ENCODE results near the gene RUNX1. TPM values are rescaled to one million over a fixed set of nuclear protein-coding genes. Genes with fewer than 3 reads are reported as not detected.

RUNX1 gene
- total RNA-seq, 6 experiments from 2014 or later, result 2.9 to 18.3 (median 4.3) TPM

DNA sequence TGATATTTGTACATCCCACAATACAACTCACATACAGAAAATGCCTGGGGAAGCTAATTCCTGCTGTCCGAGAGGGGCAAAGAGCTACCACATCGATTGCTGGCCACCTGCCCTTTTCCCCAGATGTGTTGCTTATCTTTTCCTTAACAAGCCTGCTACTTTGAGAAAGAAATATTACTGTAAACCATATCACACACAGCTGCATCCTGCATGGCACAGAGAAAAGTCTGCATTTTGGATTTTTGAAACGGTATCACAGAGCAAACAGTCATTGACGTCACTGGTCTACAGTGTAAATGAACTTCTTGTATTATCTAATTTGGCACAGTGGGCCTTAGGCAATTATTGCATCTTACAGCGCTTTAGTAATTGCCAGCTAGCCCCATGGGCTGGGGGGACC is 215.6 kb downstream of the RUNX1 start:
- TF ChIP-seq POLR2A (IDR thresholded peaks at IDR 0.05), result peak; percentile 39
- TF ChIP-seq, protein P1, sequence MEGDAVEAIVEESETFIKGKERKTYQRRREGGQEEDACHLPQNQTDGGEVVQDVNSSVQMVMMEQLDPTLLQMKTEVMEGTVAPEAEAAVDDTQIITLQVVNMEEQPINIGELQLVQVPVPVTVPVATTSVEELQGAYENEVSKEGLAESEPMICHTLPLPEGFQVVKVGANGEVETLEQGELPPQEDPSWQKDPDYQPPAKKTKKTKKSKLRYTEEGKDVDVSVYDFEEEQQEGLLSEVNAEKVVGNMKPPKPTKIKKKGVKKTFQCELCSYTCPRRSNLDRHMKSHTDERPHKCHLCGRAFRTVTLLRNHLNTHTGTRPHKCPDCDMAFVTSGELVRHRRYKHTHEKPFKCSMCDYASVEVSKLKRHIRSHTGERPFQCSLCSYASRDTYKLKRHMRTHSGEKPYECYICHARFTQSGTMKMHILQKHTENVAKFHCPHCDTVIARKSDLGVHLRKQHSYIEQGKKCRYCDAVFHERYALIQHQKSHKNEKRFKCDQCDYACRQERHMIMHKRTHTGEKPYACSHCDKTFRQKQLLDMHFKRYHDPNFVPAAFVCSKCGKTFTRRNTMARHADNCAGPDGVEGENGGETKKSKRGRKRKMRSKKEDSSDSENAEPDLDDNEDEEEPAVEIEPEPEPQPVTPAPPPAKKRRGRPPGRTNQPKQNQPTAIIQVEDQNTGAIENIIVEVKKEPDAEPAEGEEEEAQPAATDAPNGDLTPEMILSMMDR (IDR thresholded peaks at IDR 0.05), result no peak
- DNase-seq (peak in 1 of 3 donors; percentile 52), ATAC-seq (peak; percentile 20 to 39 (median 37))
- peak overlapping the region in 1 of 3 donors; percentile 59 for H3K27ac ChIP-seq
- WGBS (ENCODE audit: insufficient coverage, low coverage, low lambda C conversion rate, missing lambda C conversion rate), result 33% methylated on average over 5 of the region's 5 CpGs
- H3K4me1 ChIP-seq, result peaks cover 0 to 32% (median 5%) of the 10 kb centered on the region in 4 donors
- H3K27me3 ChIP-seq, result no peaks in the 10 kb centered on the region
- no peaks in the 10 kb centered on the region for H3K36me3 ChIP-seq
- intact Hi-C loops (cut with DNase I), result no loop called here
- no peak overlapping the region for H3K4me3 ChIP-seq
- H3K9me3 ChIP-seq, result no peaks in the 10 kb centered on the region

DNA sequence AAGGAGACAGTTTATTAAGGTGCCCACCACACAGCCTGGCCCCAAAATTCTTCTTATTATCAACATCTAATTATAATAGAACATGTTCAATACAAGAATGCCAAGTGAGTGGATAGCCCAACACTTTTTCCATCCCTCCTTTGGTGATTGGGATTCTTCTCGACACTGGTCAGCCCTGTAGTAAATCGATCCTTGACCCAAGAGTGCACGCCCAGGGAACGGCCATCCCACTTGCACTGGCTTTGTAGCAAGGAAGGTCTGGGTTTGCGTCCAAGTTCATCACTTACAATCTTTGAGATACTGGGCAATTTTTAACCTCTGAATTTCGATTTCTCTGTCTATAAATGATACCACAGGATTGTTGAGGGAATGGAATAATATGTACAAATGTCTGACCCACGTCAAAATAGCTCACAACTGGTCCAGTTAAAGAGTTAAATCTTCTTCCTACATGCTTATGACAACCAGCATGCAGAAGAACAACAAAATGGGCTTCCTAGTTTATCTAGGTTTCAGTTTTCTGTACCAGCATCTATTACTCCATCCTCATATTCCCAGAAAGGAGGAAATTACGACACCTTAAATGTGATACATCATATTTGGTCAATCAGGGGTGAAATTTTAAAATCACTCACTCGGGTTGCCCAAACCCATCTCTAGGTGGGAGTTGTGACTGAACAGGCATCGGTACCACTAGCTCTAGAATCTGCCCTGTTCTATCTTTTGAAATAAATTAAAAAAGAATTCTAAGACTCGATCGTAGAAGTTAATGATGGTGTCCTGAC is 218.5 kb downstream of the RUNX1 start:
- 74% methylated on average over 12 of the region's 12 CpGs for WGBS (ENCODE audit: insufficient coverage, low coverage, low lambda C conversion rate, missing lambda C conversion rate)
- H3K9me3 ChIP-seq, result no peaks in the 10 kb centered on the region
- intact Hi-C loops (cut with DNase I), result no loop called here
- H3K27ac ChIP-seq, result no peak overlapping the region
- ATAC-seq, result peak in 1 of 4 donors; percentile 3
- H3K4me1 ChIP-seq, result peaks cover 0 to 21% (median 2%) of the 10 kb centered on the region in 4 donors
- no peak overlapping the region for H3K4me3 ChIP-seq
- peak in 1 of 3 donors; percentile 23 for DNase-seq
- H3K36me3 ChIP-seq, result no peaks in the 10 kb centered on the region
- H3K27me3 ChIP-seq, result no peaks in the 10 kb centered on the region
- peak; percentile 25 for TF ChIP-seq POLR2A (IDR thresholded peaks at IDR 0.05)
- TF ChIP-seq, protein P1 (IDR thresholded peaks at IDR 0.05), result no peak

DNA sequence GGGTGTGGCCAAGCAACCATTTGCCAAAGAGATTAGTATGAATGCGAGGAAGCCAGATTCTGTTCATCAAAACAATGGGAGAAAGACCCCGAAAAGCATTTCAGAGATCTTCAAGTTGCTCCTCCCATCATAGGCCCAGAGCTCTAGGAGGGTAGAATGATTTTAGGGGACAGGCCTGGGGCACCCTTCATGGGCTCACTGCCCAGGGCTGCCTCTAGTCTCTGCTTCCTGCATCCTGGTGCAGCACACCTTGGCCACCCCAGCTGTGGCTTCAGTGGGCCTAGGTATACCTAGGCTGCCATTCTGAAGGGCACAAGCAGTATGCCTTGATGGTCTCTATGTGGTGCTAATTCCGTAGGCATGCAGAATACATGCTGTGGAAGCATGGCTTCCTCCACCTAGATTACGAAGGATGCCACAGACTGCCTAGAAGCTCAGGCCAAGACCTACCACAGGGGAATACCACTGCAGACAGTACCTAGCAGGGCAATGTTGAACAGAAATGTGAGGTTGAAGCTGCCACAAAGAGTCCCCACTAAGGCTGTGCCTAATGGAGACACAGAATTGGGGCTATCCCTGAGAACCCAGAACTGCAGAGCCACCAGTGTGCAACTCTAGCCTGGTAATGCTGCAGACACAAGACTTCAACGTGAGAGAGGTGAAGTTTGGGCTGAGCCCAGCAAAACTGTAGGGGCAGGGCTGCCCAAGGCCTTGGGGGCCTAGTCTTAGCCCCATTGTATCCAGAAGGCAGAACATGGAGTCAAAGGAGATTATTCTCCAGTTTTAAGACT is 221.5 kb downstream of the RUNX1 start:
- TF ChIP-seq, protein P1 (IDR thresholded peaks at IDR 0.05), result no peak
- TF ChIP-seq POLR2A (IDR thresholded peaks at IDR 0.05), result no peak
- H3K9me3 ChIP-seq, result no peaks in the 10 kb centered on the region
- DNase-seq, result peak in 1 of 3 donors; percentile 23
- ATAC-seq, result peak in 1 of 4 donors; percentile 30
- no peak overlapping the region for H3K27ac ChIP-seq
- no peaks in the 10 kb centered on the region for H3K4me1 ChIP-seq
- no peak overlapping the region for H3K4me3 ChIP-seq
- no peaks in the 10 kb centered on the region for H3K36me3 ChIP-seq
- H3K27me3 ChIP-seq, result no peaks in the 10 kb centered on the region
- 94% methylated on average over 3 of the region's 5 CpGs for WGBS (ENCODE audit: insufficient coverage, low coverage, low lambda C conversion rate, missing lambda C conversion rate)
- intact Hi-C loops (cut with DNase I), result no loop called here

DNA sequence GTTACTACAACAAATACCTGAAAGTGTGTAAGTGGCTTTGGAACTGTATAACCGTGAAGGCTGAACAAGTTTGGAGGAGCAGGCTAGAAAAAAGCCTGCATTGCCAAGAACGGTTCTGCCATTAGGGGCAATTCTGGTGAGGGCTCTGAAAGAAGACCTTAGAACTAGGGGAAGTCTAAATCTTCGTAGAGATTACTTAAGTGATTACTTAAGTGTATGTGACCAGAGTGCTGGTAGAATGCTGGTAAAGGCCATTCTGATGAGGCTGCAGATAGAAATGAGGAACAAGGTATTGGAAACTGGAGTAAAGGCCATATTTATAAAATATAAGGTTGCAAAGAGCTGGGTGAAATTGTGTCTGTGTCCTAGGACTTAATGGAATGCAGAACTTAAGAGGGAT is 222.3 kb downstream of the RUNX1 start:
- Histone ChIP-seq H3K27me3 (no peaks in the 10 kb centered on the region), H3K36me3 (no peaks in the 10 kb centered on the region), H3K9me3 (no peaks in the 10 kb centered on the region), H3K27ac (no peak overlapping the region), H3K4me3 (no peak overlapping the region), H3K4me1 (no peaks in the 10 kb centered on the region)
- intact Hi-C loops (cut with DNase I), result no loop called here
- no peak for TF ChIP-seq POLR2A (IDR thresholded peaks at IDR 0.05)
- TF ChIP-seq, protein P1 (IDR thresholded peaks at IDR 0.05), result no peak
- peak in 1 of 3 donors; percentile 1 for DNase-seq
- ATAC-seq, result peak in 3 of 4 donors; percentile 41 to 70 (median 50)
- 74% methylated on average over 3 of the region's 3 CpGs for WGBS (ENCODE audit: insufficient coverage, low coverage, low lambda C conversion rate, missing lambda C conversion rate)

Data from right lobe of liver (tissue), 6 donors.